HG03095 (cell line): ENCODE data around the gene NIPA2.
"Not testable (repeated sequence)": the region's sequence is repeated elsewhere in the genome, so short reads cannot be mapped to it uniquely, and the experiment has no call there.

Experiments
- ATAC-seq: cut with Tn5 transposase; IDR thresholded peaks from one replicate; pipeline ENCODE4 v1.9.1; 2021; ENCODE audit warnings: moderate library complexity; ENCODE audit not compliant: unreplicated experiment

The NIPA2 gene

GRCh38 chr15:22838292-22839042 lies at the start of gene NIPA2:
NIPA2 (plus strand) TSS chr15:22838666; CDS start chr15:22851732, 13,066 bp downstream.
- peak; percentile 71 for ATAC-seq

- ATAC-seq = no peak
These were observed 44.4 kb upstream of the NIPA2 start for GRCh38 chr15:22794063-22794462.

- ATAC-seq = no peak
These were observed 43.8 kb upstream of the NIPA2 start for GRCh38 chr15:22794621-22795167.

- ATAC-seq = no peak
These were observed 43.0 kb upstream of the NIPA2 start for GRCh38 chr15:22795206-22796063.

GRCh38 chr15:22796079-22796478 lies 42.4 kb upstream of the NIPA2 start:
- ATAC-seq = no peak

GRCh38 chr15:22799902-22800301 lies 38.6 kb upstream of the NIPA2 start:
- no peak for ATAC-seq

GRCh38 chr15:22803006-22803405 lies 35.5 kb upstream of the NIPA2 start:
- not testable (repeated sequence) for ATAC-seq

- no peak for ATAC-seq
These were observed 32.3 kb upstream of the NIPA2 start for GRCh38 chr15:22806156-22806555.

GRCh38 chr15:22806664-22807063 lies 31.8 kb upstream of the NIPA2 start:
- ATAC-seq = no peak

GRCh38 chr15:22807831-22808230 lies 30.6 kb upstream of the NIPA2 start:
- ATAC-seq = not testable (repeated sequence)

GRCh38 chr15:22808240-22808639 lies 30.2 kb upstream of the NIPA2 start:
- no peak for ATAC-seq

GRCh38 chr15:22808761-22809280 lies 29.6 kb upstream of the NIPA2 start:
- ATAC-seq = no peak

- no peak for ATAC-seq
These were observed 28.2 kb upstream of the NIPA2 start for GRCh38 chr15:22810033-22810852.

GRCh38 chr15:22810853-22811338 lies 27.6 kb upstream of the NIPA2 start:
- no peak for ATAC-seq

- ATAC-seq = no peak
These were observed 26.8 kb upstream of the NIPA2 start for GRCh38 chr15:22811640-22812039.

- ATAC-seq = no peak
These were observed 24.6 kb upstream of the NIPA2 start for GRCh38 chr15:22813844-22814243.

- no peak for ATAC-seq
These were observed 22.7 kb upstream of the NIPA2 start for GRCh38 chr15:22815766-22816165.

- no peak for ATAC-seq
These were observed 18.8 kb upstream of the NIPA2 start for GRCh38 chr15:22819651-22820050.

GRCh38 chr15:22823495-22824128 lies 14.9 kb upstream of the NIPA2 start:
- ATAC-seq = no peak

- no peak for ATAC-seq
These were observed 11.3 kb upstream of the NIPA2 start for GRCh38 chr15:22827125-22827524.
